ENCODE results near the gene HDAC2.

HDAC2 gene

DNA sequence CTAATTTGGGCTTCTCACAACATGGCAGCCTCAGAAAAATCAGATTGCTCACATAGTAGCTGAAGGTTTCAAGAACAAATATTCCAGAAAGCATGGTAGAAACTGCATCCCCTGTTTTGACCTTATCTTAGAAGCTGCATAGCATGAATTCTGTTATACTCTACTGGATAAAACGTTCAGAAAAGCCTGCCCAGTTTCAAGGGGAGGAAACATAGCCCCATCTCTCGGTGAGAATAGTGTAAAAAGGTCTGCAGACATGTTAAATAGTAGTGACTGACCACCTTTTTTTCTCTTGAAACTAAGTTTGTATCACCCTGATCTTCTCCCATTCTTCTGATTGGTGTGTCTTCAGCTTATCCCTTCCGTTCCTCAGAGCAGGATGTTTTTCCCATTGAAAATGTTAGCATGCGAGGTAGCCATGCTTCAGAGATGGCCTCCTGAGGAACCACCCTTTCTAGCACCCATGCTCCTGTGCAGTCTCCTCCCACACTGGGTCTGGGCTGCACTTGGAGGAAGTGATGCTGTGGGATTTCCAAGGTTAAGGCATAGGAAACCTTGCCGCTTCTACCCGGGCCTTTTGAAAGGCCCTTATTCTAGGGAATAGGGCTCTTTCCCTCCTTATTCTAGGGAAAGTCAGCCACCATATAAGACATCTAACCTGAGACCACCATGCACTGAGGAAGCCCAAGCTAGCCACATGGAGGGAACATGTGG, 63.7 kb downstream of the HDAC2 start:
- no peak for DNase-seq

DNA sequence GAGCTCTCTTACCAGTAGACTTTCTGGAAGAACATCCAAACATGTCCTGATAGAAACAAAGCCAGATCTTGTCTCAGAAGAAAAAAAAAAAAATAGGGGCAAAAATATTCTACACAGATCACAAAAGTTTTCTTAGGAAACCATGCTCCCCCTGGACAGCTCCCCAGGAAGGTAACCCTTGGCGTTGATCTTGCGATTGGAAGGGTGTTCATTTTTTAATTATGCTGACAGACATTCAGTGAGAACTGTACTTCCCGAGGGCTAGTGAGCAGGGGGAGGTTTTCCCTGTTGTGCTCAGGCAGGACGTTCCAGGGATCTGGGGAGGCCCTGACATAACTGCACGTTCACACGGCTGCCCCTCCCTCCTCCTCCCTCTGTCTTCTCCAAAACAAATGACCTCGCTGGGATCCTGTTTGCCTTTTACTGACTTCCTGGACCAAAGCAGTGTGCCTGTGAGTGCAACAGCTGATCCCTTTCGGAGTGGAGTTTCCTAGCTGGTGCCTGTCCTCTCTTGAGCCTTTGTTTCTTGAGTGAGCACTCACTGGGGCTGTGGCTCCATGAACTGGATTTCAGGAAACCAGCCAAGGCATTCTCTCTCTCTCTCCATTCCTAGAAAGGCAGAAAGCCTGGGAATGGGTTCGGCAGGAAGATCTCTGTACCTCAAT, 67.2 kb downstream of the HDAC2 start:
- no peak for DNase-seq

DNA sequence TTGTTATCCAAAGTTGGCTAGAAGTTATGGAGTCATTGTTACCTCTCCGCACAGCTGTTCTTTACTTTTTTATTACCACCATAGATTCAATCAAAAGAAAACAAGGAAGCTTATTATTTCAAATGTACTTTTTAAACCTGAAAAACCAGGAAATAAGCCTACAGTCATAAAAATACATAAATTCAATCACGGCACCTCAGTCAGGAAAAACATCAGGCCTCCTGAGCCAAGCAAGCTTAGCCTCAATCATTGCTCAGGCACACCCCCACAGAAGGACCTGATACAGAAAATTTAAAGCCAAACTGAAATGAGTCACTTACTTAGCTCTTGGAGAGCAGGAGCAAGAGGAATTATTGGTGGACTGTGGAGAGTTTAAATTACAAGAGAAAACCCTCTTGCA, 69.5 kb downstream of the HDAC2 start:
- DNase-seq: no peak

DNA sequence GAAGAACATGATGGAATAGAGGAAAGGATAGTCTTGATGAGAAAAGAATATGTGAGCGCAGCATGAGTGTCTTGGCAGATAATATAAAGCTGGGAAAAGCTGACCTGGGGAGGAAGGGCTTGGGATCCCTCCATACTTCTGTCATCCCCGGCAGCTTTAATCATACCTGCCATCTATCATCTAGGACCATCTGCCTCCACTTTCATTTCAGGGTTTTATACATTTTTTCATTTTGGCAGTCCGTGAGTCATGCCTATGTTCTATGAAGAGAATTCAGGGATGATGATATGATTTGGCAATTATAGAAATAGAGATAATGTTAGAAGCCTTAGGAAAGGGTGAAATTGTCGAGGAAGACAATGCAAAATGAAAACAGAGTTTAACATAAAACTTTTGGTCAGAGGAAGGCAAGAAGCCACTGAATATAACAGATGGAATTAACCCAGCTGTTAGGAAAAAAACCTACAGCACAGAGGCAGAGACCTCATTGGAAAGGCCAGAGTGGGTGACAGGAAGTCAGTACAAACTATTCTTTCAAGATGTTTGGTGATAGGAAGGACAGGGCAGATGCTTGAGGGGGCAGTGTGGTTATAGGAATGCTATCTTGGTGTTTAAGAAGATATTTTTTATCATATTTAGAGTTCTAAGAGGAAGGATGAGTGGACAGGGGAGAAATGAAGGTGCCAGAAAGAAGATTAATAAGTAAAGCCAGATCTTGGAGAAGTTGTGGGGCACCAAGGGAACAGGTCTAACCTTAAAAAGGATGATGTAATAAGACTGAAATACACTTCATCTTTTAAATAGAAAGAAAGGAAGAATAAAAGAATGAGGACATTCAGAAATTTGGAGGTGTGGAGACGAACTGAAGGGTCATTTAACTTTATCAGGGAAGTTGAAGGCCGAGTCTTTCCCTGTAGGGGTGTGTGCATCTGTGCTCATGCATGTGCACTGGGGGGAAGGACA, 76.0 kb downstream of the HDAC2 start:
- no peak for DNase-seq

DNA sequence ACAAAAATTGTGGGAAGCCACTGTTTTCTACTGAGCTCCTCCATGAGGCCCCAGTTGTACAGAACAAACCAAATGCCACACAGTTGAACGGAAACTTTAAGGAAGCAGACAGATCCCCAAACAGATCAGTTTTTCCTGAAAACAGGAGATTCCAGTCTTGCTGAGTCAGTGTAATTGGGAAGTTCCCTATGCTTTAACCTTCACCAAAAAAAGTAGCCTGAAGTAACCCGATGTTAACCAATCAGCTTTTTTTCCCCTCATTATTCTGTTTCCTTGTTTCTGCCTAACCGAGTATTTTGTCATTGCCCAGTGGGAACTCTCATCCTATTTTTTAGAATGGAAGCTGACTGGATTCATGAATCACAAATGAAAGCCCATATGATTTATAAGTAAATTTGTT, 77.1 kb downstream of the HDAC2 start:
- DNase-seq: no peak

DNA sequence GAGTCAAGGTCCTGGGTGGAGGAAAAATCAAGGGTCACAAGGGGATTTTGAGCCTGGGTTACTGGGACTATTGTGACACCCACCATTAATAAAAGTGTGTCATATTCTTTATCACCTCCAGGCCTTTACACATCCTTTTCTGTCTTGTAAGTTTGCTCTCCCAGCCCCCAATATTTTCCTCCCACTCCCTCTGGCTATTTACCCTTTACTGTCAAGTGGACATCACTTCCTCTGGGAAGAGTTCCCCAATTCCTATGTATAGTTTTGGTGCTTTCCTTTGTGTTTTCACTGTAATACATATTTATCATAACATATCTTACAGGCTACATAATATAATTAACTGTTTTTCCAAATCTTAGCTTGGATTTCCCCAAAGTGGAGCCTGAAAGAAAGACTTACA, 77.5 kb downstream of the HDAC2 start:
- DNase-seq: no peak

DNA sequence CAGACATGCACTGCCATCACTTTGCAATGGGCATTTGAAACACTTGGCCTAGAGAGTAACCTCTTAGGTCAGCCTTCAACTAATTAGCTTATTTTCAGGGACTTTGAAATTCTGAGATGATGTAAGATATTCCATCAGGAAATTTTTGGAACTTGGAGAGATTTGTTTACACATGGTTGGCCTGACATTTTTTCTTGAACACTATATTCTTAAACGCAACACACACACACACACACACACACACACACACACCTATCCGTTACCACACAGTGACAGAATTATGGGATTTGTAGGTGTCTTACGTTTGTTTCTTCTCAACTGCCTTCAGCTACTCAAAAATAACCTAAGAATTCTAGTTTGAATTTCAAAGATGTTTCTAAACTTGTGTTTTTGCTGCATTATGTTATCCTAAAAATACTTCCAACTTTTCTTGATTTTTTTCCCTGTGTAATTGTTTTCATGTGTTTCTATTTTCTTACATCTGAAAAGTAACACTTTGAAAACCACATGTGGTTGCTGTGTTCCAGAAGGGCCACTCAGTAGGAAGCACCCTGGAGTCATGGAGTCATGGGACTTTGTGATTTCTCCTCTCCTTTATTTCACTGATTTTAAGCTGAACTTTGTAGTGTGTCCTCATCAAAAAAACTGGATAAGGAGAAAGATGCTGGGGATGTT, 81.9 kb downstream of the HDAC2 start:
- DNase-seq: no peak

DNA sequence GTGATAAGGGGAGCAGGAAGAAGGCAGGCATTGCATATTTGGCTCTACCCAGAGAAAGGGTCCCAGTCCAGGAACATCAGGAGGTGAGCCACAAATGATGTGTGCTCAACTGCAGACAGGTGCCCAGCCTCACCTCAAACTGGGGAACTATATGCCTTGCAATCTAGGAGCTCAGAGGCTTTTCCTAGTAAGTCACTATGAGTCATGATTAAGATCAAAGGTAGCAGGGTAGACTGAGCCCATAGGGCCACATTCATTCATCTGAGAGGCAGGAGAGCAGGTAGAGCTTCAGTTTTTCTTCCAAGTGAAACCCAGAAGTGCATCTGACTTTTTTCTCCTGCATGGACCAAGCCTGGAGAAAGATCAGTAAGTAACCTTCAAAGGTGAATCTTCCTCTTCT, 82.5 kb downstream of the HDAC2 start:
- DNase-seq: no peak

DNA sequence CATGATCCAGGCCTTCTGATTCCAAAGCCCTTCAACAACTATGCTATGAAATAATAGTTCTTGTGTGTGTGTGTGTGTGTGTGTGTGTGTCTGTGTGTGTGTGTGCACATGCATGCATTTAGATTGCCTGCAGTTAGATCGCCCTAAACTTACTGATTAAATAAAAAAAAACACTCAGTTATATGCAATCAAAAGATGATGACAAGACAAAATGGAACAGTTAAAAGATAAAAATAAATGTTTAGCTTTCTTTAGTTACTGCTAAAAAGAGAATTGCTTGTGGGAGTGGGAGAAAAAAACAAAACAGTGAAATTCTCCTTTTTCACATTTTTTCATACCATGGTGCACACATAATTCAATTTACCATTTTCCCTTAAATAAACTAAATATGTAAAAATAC, 84.4 kb downstream of the HDAC2 start:
- no peak for DNase-seq

DNA sequence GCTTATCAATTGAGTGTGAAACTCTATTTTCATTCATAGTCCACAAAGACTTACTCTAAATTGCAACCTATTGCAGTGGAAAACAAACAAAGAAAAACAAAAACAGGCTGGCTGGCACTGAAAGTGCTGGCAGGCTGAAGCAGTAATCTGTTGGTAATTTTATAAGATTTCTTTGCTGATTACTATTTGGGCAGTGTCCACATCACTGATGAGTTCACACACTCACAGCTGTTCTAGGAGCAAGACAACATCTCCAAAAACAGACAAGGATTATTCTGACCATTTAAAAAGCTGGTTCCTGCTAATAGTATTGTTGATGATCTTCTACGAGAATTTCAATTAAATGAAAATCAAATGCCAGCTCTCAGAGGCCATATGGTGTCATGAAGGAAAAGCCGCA, 86.9 kb downstream of the HDAC2 start:
- no peak for DNase-seq
